IPS-18a (cell line): ENCODE measurements around the gene PIM1.
"Not testable (repeated sequence)": the region's sequence is repeated elsewhere in the genome, so short reads cannot be mapped to it uniquely, and the experiment has no call there.

Experiments used
- H3K27ac ChIP-seq: one replicate; pipeline ENCODE4 v1.5.1; 2013; ENCODE audit warnings: low read length
- H3K27me3 ChIP-seq: one replicate; pipeline ENCODE4 v1.6.1; 2013; ENCODE audit warnings: mild to moderate bottlenecking, low read length; ENCODE audit not compliant: control insufficient read depth, insufficient read depth
- H3K36me3 ChIP-seq: one replicate; pipeline ENCODE4 v1.6.1; 2013; ENCODE audit warnings: low read depth, low read length; ENCODE audit not compliant: control insufficient read depth
- H3K4me1 ChIP-seq: one replicate; pipeline ENCODE4 v1.6.1; 2013; ENCODE audit warnings: low read depth, low read length; ENCODE audit not compliant: control insufficient read depth
- H3K4me3 ChIP-seq: one replicate; pipeline ENCODE4 v1.5.1; 2013; ENCODE audit warnings: low read length
- H3K9ac ChIP-seq: one replicate; pipeline ENCODE4 v1.6.1; 2013; ENCODE audit warnings: mild to moderate bottlenecking, low read length, moderate library complexity
- H3K9me3 ChIP-seq: one replicate; pipeline ENCODE4 v1.6.1; 2013; ENCODE audit warnings: low read depth, low read length; ENCODE audit not compliant: control insufficient read depth

The PIM1 gene

GRCh38 chr6:37169496-37170272, at the start of gene PIM1:
Gene PIM1, plus strand, starts transcription at chr6:37170152. Its CDS starts 424 bp downstream, at chr6:37170576.
- Histone ChIP-seq H3K4me1 (peaks cover 12% of the 10 kb centered on the region), H3K27ac (peak within 1 kb of the TSS; percentile 89), H3K9ac (peak within 1 kb of the TSS; percentile 98), H3K4me3 (peak within 1 kb of the TSS; percentile 89), H3K9me3 (no peaks in the 10 kb centered on the region), H3K27me3 (peaks cover 6% of the 10 kb centered on the region), H3K36me3 (peaks cover 24% of the 10 kb centered on the region)

- H3K4me3 ChIP-seq = no peak overlapping the region
- no peak overlapping the region for H3K9ac ChIP-seq
- H3K27ac ChIP-seq = no peak overlapping the region
- H3K36me3 ChIP-seq = peaks cover 6% of the 10 kb centered on the region
- no peaks in the 10 kb centered on the region for H3K9me3 ChIP-seq
- no peaks in the 10 kb centered on the region for H3K27me3 ChIP-seq
- H3K4me1 ChIP-seq = peaks cover 18% of the 10 kb centered on the region
Measured at GRCh38 chr6:37121556-37121955, 48.4 kb upstream of the PIM1 start.

DNA sequence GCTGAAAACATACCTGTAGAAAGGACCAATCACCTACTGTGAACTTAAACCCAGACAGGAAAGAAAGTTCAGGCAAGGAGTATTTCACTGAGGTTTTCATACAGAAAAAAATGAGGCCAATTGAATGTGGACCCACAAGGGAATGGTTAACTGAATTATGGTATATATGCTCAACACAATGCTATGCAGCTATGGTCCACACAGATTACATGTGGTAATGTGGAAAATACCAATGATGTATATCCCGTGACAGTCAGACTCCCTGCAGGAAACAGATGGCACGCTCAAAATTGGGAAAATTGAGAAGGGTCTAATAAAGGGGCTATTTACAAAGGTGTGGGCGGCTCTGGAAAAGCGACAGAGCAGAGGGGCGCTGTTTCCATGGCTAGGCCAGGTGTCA, 47.1 kb upstream of the PIM1 start:
- no peak overlapping the region for H3K4me3 ChIP-seq
- H3K27me3 ChIP-seq = no peaks in the 10 kb centered on the region

DNA sequence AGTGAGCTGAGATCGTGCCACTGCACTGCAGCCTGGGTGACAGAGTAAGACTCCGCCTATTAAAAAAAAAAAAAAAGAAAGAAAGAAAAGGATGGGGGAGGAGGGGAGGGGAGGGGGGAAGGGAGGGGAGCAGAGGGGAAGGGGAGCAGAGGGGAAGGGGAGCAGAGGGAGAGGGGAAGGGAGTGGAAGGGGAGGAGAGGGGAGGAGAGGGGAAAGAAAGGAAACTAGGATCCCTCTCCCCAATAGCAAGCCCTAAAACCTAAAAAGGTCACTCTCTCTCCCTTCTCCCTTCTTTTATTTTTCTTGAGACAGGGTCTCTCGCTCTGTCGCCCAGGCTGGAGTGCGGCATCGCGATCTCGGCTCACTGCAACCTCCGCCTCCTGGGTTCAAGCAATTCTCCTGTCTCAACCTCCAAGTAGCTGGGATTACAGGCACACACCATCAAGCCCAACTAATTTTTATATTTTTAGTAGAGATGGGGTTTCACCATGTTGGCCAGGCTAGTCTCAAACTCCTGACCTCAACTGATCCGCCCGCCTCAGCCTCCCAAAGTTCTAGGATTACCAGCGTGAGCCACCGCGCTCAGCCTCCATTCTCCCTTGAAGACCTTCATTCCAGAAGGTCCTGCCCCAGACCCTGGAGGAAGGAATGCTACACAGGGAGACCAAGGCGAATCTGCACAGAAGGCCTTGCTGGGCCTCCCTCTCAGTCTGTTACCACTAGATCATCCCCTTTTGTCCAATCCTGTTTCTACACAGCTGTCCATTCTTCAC, 45.8 kb upstream of the PIM1 start:
- Histone ChIP-seq H3K9me3 (no peaks in the 10 kb centered on the region), H3K9ac (peak overlapping the region; percentile 9), H3K4me3 (no peak overlapping the region), H3K27ac (no peak overlapping the region), H3K36me3 (no peaks in the 10 kb centered on the region), H3K27me3 (no peaks in the 10 kb centered on the region), H3K4me1 (peaks cover 37% of the 10 kb centered on the region)

More for the DNA sequence above, 47.1 kb upstream of the PIM1 start:
- H3K36me3 ChIP-seq = no peaks in the 10 kb centered on the region
- no peak overlapping the region for H3K27ac ChIP-seq
- H3K9me3 ChIP-seq = no peaks in the 10 kb centered on the region
- no peak overlapping the region for H3K9ac ChIP-seq
- H3K4me1 ChIP-seq = peaks cover 26% of the 10 kb centered on the region

GRCh38 chr6:37125774-37126492, 44.0 kb upstream of the PIM1 start:
- Histone ChIP-seq H3K4me3 (peak overlapping the region; percentile 52), H3K27ac (peak overlapping the region; percentile 87), H3K27me3 (no peaks in the 10 kb centered on the region), H3K36me3 (peaks cover 2% of the 10 kb centered on the region), H3K9me3 (no peaks in the 10 kb centered on the region), H3K9ac (peak overlapping the region; percentile 71), H3K4me1 (peaks cover 37% of the 10 kb centered on the region)

- H3K4me3 ChIP-seq = peak overlapping the region; percentile 52
- peaks cover 2% of the 10 kb centered on the region for H3K36me3 ChIP-seq
- no peaks in the 10 kb centered on the region for H3K9me3 ChIP-seq
- no peaks in the 10 kb centered on the region for H3K27me3 ChIP-seq
- peak overlapping the region; percentile 87 for H3K27ac ChIP-seq
- peak overlapping the region; percentile 71 for H3K9ac ChIP-seq
- peaks cover 39% of the 10 kb centered on the region for H3K4me1 ChIP-seq
Measured at GRCh38 chr6:37126493-37126958, 43.4 kb upstream of the PIM1 start.

DNA sequence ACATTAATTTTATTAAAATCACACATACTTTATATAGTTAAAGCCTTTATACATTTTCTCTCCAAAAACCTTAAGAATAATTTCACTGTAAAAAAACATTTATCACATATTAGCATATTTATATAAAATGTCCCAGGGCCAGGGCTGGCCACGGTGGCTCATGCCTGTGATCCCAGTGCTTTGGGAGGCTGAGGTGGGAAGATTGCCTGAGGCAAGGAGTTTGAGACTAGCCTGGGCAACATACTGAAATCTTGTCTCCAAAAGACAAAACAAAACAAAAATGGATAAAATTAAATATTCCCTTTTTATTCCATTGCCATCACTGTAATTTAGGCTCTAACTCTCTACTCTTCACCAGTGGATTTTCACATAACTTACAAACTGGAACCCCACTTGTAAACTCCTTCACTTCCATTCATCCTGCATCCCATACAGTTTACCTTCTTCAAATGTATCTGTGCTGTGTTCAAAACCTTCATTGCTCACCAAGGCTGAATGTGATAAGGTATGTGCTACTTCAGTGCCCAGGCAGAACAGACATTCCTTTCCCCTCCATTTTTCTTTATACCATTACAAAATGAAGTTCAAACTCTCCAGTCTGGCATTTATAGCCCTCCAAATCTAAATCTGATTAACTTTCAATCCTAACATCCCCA, 42.9 kb upstream of the PIM1 start:
- Histone ChIP-seq H3K4me1 (peaks cover 44% of the 10 kb centered on the region), H3K9ac (peak overlapping the region; percentile 71), H3K9me3 (no peaks in the 10 kb centered on the region), H3K36me3 (peaks cover 2% of the 10 kb centered on the region), H3K4me3 (peak overlapping the region; percentile 52), H3K27me3 (no peaks in the 10 kb centered on the region), H3K27ac (peak overlapping the region; percentile 0)

DNA sequence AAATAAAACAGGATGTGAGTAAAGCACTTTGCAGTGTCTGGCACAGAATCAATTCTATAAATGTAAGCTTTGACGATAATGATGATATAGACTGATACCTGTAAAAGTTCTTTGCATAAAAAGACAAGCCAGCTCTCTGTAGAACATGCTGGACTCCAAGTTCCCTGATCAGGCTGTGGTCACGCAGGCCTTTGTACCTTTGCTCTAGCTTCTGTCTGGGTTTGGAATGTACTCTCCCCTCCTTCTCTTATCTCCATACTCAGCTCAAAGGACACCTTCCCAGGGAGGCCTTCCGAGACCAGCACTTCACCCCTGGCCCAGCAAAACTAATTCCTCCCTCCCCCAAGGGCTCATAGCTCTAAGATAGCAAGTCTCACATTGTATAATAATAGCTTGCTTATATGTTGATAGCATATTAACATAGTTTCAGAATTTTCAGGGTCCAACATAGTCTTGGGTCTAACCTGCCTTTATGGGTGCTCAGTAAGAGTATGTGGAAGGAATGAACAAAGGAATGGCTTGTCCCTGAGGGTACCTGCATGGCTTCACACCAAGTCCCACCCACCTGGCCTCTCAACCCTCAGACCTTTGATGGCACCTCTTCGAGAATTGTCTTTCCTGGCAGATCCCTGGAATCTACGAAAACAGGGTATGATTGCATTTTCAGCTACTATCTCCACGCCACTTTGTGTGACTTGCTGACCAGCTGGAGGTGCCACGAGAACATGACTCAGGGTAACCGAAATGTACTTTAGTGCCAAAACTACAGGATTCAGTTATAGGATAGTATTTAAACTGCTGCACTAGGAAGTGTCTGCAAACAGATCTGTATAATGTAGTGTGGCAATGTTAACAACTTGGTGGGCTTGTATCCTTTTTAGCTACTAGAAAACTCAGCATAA, 41.7 kb upstream of the PIM1 start:
- H3K9ac ChIP-seq = peak overlapping the region; percentile 10
- no peaks in the 10 kb centered on the region for H3K27me3 ChIP-seq
- peaks cover 2% of the 10 kb centered on the region for H3K36me3 ChIP-seq
- H3K9me3 ChIP-seq = no peaks in the 10 kb centered on the region
- H3K4me3 ChIP-seq = peak overlapping the region; percentile 19
- H3K4me1 ChIP-seq = peaks cover 41% of the 10 kb centered on the region
- H3K27ac ChIP-seq = peak overlapping the region; percentile 16

GRCh38 chr6:37128863-37129443, 41.0 kb upstream of the PIM1 start:
- H3K27me3 ChIP-seq, H3K9me3 ChIP-seq, H3K9ac ChIP-seq, H3K4me3 ChIP-seq, H3K27ac ChIP-seq, H3K36me3 ChIP-seq: not testable (repeated sequence)
- peaks cover 40% of the 10 kb centered on the region for H3K4me1 ChIP-seq

DNA sequence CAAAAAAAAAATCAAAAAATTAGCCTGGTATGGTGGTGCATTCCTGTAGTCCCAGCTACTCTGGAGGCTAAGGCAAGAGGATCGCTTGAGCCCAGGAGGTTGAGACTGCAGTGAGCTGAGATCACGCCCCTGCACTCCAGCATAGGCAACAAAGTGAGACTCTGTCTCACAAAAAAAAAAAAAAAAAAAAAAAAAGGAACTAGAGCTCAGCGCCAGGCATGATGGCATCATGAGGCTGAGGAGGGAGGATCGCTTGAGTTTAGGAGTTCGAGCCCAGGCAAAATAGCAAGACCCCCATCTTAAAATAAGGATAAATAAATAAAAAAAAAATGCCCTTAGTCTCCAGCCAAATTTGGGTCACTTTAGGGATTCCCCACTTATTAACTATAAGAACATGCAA, 40.4 kb upstream of the PIM1 start:
- H3K27ac ChIP-seq = no peak overlapping the region
- H3K9me3 ChIP-seq = no peaks in the 10 kb centered on the region
- no peak overlapping the region for H3K9ac ChIP-seq
- peaks cover 2% of the 10 kb centered on the region for H3K36me3 ChIP-seq
- no peaks in the 10 kb centered on the region for H3K27me3 ChIP-seq
- H3K4me3 ChIP-seq = no peak overlapping the region
- H3K4me1 ChIP-seq = peaks cover 44% of the 10 kb centered on the region
